GM23338 (cell line): ENCODE results near the gene RBP7. TPM values are rescaled to one million over a fixed set of nuclear protein-coding genes. Genes with fewer than 3 reads are reported as not detected.

Experiments used
- ATAC-seq: fragments of 200-7000 bp; cut with Tn5 transposase; 3 replicates; pipeline ENCODE4 v1.9.1; 2020
- DNase-seq: peaks from one replicate; pipeline ENCODE4 v3.0.0-alpha.2; 2015; ENCODE audit warnings: low spot score
- H2AFZ ChIP-seq: fragments of 200-600 bp; sonication (generic); 2 replicates; pipeline ENCODE4 v1.8.0; 2016; ENCODE audit warnings: antibody characterized with exemption, mild to moderate bottlenecking, moderate library complexity
- H3F3A ChIP-seq: fragments of 200-600 bp; sonication (generic); replicated peaks from 2 replicates; pipeline ENCODE4 v1.8.0; 2017; ENCODE audit warnings: antibody characterized with exemption, mixed run types, low read depth
- H3K27ac ChIP-seq: fragments of 200-600 bp; sonication (generic); 2 replicates; pipeline ENCODE4 v1.6.1; 2016; ENCODE audit warnings: low read depth
- H3K27me3 ChIP-seq: fragments of 200-600 bp; sonication (generic); 2 replicates; pipeline ENCODE4 v1.8.0; 2016; ENCODE audit warnings: mild to moderate bottlenecking, mixed run types, moderate library complexity; ENCODE audit not compliant: insufficient read depth
- H3K36me3 ChIP-seq: fragments of 200-600 bp; sonication (generic); 2 replicates; pipeline ENCODE4 v1.8.0; 2016; ENCODE audit warnings: mild to moderate bottlenecking; ENCODE audit not compliant: insufficient read depth
- H3K4me1 ChIP-seq: fragments of 200-600 bp; sonication (generic); 2 replicates; pipeline ENCODE4 v1.8.0; 2016; ENCODE audit warnings: mild to moderate bottlenecking, moderate library complexity; ENCODE audit not compliant: insufficient read depth
- H3K4me2 ChIP-seq: fragments of 200-600 bp; sonication (generic); 2 replicates; pipeline ENCODE4 v1.7.1; 2017; ENCODE audit warnings: mixed run types
- H3K4me3 ChIP-seq: fragments of 200-600 bp; sonication (generic); 2 replicates; pipeline ENCODE4 v1.6.1; 2016; ENCODE audit warnings: mixed run types
- H3K79me2 ChIP-seq: fragments of 200-600 bp; sonication (generic); replicated peaks from 2 replicates; pipeline ENCODE4 v1.8.0; 2017; ENCODE audit warnings: mild to moderate bottlenecking; ENCODE audit not compliant: insufficient read depth
- H3K9me2 ChIP-seq: fragments of 200-600 bp; sonication (generic); 2 replicates; pipeline ENCODE4 v1.8.0; 2017; ENCODE audit not compliant: insufficient read depth
- H4K20me1 ChIP-seq: fragments of 200-600 bp; sonication (generic); replicated peaks from 2 replicates; pipeline ENCODE4 v1.8.0; 2017; ENCODE audit warnings: mild to moderate bottlenecking; ENCODE audit not compliant: insufficient read depth
- H3K27ac Mint-ChIP-seq: 2 replicates; pipeline ENCODE4 v1.8.0; 2020; ENCODE audit warnings: inconsistent platforms, mild to moderate bottlenecking, moderate library complexity, mixed read lengths
- H3K27me3 Mint-ChIP-seq: 3 replicates; pipeline ENCODE4 v1.8.0; 2022; ENCODE audit warnings: low read depth, mild to moderate bottlenecking, moderate library complexity, mixed read lengths, inconsistent platforms; ENCODE audit not compliant: insufficient read depth, poor library complexity
- H3K36me3 Mint-ChIP-seq: 3 replicates; pipeline ENCODE4 v1.8.0; 2021; ENCODE audit warnings: low read depth, mild to moderate bottlenecking, inconsistent platforms, moderate library complexity, mixed read lengths
- H3K4me1 Mint-ChIP-seq: 3 replicates; pipeline ENCODE4 v1.8.0; 2020; ENCODE audit warnings: mild to moderate bottlenecking, inconsistent platforms, mixed read lengths
- H3K4me3 Mint-ChIP-seq: 3 replicates; pipeline ENCODE4 v1.8.0; 2021; ENCODE audit warnings: moderate library complexity, mild to moderate bottlenecking, inconsistent platforms, mixed read lengths
- H3K9me3 Mint-ChIP-seq: 3 replicates; pipeline ENCODE4 v1.8.0; 2020; ENCODE audit warnings: moderate library complexity, mild to moderate bottlenecking, inconsistent platforms, mixed read lengths
- CREB1 ChIP-seq: fragments of 250-450 bp; sonication (Bioruptor Pico); IDR thresholded peaks from 2 replicates; pipeline ENCODE4 v1.5.0; 2020; ENCODE audit warnings: low read depth, mild to moderate bottlenecking, moderate library complexity
- CTCF ChIP-seq, 2 experiments: fragments of 200-600 bp in 1 of 2; sonication (generic) in 1 of 2; conservative IDR thresholded peaks; 2 replicates each; pipeline versions ENCODE4 v1.5.1 to v1.6.1; 2016 to 2017; ENCODE audit warnings: antibody characterized with exemption in 2 of 2, low read depth in 2 of 2, mild to moderate bottlenecking in 2 of 2, moderate library complexity in 1 of 2
- EZH2 ChIP-seq: fragments of 200-600 bp; sonication (generic); IDR thresholded peaks from one replicate; pipeline ENCODE4 v1.8.0; 2017; ENCODE audit warnings: antibody characterized with exemption, mild to moderate bottlenecking, low read depth; ENCODE audit not compliant: unreplicated experiment
- EZH2phosphoT487 ChIP-seq: fragments of 200-600 bp; sonication (generic); IDR thresholded peaks from one replicate; pipeline ENCODE4 v1.8.1; 2018; ENCODE audit warnings: antibody characterized with exemption; ENCODE audit not compliant: unreplicated experiment
- JUNB ChIP-seq: IDR thresholded peaks from one replicate; pipeline ENCODE4 v1.6.1; 2016; ENCODE audit warnings: antibody characterized with exemption; ENCODE audit not compliant: unreplicated experiment
- NANOG ChIP-seq: IDR thresholded peaks from 2 replicates; pipeline ENCODE4 v1.6.1; 2016; ENCODE audit warnings: antibody characterized with exemption, borderline replicate concordance
- POLR2AphosphoS5 ChIP-seq: IDR thresholded peaks from 2 replicates; pipeline ENCODE4 v1.6.1; 2016; ENCODE audit warnings: antibody characterized with exemption, low read depth
- STAT1 ChIP-seq: IDR thresholded peaks from one replicate; pipeline ENCODE4 v1.6.1; 2016; ENCODE audit warnings: antibody characterized with exemption; ENCODE audit not compliant: unreplicated experiment
- ZNF114 ChIP-seq: fragments of 250-450 bp; sonication (Bioruptor Pico); IDR thresholded peaks from 2 replicates; pipeline ENCODE4 v1.5.0; 2020; ENCODE audit warnings: mild to moderate bottlenecking, moderate library complexity
- ZNF331 ChIP-seq: fragments of 250-450 bp; sonication (Bioruptor Pico); IDR thresholded peaks from 2 replicates; pipeline ENCODE4 v1.5.0; 2020; ENCODE audit warnings: low read depth, mild to moderate bottlenecking, moderate library complexity
- ZNF462 ChIP-seq: fragments of 250-450 bp; sonication (Bioruptor Pico); IDR thresholded peaks from 2 replicates; pipeline ENCODE4 v1.5.0; 2020; ENCODE audit warnings: mild to moderate bottlenecking, moderate library complexity
- polyA plus RNA-seq: library from polyadenylated mRNA; unstranded; fragments of >200 nt; fragmentation: Nextera tagmentation; extraction: Ambion mirVana; gene quantifications from 2 replicates; pipeline ENCODE4 v1.2.1, GENCODE V29; 2016
- total RNA-seq: library from RNA; depleted of rRNA; stranded (reverse); fragments of >200 nt; shearing (Covaris generic); gene quantifications from 2 replicates; pipeline ENCODE4 v1.2.3, GENCODE V29; 2014
- TF ChIP-seq, protein P1 (sequence below): IDR thresholded peaks from 2 replicates; pipeline ENCODE4 v1.6.1; 2016; ENCODE audit warnings: antibody characterized with exemption
- TF ChIP-seq, protein P2 (sequence below): IDR thresholded peaks from one replicate; pipeline ENCODE4 v1.6.1; 2018; ENCODE audit warnings: antibody characterized with exemption; ENCODE audit not compliant: unreplicated experiment

RBP7 gene
- total and polyA plus RNA-seq, 2 experiments from 2014 or later = 3.2 to 16.7 TPM

DNA sequence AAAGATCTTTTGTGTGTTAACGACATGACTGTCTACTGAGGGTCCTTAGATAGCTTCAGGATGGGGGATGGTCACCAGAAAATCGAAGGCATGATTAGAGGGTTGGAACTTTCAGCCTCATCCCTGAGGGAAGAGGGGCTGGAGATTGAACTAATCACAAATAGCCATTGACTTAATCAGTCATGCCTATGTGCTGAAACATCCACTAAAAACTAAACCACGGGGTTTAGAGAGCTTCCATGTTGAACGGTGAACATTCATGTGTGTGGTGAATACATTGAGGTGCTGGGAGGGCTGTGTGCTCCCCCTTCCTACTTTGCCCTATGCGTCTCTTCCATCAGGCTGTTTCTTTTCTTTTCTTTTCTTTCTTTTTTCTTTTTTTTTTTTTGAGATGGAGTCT is 17.0 kb downstream of the RBP7 start:
- Mint-ChIP-seq H3K27ac (no peak overlapping the region), H3K4me1 (no peaks in the 10 kb centered on the region), H3K4me3 (no peak overlapping the region), H3K36me3 (no peaks in the 10 kb centered on the region), H3K9me3 (no peaks in the 10 kb centered on the region), H3K27me3 (peaks cover 9% of the 10 kb centered on the region)
- no peak for ATAC-seq
- no peaks in the 10 kb centered on the region for H3K4me1 ChIP-seq
- TF ChIP-seq ZNF462 (no peak), EZH2 (no peak), ZNF331 (CRISPR knock-in tag) (no peak), STAT1 (no peak), JUNB (no peak), CREB1 (CRISPR knock-in tag) (no peak), POLR2AphosphoS5 (no peak), EZH2phosphoT487 (no peak), ZNF114 (no peak), CTCF (conservative IDR thresholded peaks at IDR 0.05; ENCODE audit: low read depth in 2 of 2) (no peak), NANOG (no peak)
- TF ChIP-seq, protein P1, sequence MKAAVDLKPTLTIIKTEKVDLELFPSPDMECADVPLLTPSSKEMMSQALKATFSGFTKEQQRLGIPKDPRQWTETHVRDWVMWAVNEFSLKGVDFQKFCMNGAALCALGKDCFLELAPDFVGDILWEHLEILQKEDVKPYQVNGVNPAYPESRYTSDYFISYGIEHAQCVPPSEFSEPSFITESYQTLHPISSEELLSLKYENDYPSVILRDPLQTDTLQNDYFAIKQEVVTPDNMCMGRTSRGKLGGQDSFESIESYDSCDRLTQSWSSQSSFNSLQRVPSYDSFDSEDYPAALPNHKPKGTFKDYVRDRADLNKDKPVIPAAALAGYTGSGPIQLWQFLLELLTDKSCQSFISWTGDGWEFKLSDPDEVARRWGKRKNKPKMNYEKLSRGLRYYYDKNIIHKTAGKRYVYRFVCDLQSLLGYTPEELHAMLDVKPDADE = no peak
- TF ChIP-seq, protein P2, sequence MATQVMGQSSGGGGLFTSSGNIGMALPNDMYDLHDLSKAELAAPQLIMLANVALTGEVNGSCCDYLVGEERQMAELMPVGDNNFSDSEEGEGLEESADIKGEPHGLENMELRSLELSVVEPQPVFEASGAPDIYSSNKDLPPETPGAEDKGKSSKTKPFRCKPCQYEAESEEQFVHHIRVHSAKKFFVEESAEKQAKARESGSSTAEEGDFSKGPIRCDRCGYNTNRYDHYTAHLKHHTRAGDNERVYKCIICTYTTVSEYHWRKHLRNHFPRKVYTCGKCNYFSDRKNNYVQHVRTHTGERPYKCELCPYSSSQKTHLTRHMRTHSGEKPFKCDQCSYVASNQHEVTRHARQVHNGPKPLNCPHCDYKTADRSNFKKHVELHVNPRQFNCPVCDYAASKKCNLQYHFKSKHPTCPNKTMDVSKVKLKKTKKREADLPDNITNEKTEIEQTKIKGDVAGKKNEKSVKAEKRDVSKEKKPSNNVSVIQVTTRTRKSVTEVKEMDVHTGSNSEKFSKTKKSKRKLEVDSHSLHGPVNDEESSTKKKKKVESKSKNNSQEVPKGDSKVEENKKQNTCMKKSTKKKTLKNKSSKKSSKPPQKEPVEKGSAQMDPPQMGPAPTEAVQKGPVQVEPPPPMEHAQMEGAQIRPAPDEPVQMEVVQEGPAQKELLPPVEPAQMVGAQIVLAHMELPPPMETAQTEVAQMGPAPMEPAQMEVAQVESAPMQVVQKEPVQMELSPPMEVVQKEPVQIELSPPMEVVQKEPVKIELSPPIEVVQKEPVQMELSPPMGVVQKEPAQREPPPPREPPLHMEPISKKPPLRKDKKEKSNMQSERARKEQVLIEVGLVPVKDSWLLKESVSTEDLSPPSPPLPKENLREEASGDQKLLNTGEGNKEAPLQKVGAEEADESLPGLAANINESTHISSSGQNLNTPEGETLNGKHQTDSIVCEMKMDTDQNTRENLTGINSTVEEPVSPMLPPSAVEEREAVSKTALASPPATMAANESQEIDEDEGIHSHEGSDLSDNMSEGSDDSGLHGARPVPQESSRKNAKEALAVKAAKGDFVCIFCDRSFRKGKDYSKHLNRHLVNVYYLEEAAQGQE = no peak
- H2AFZ ChIP-seq = no peak overlapping the region
- no peak overlapping the region for H3K27ac ChIP-seq
- no peaks in the 10 kb centered on the region for H3K27me3 ChIP-seq
- no peak overlapping the region for H3K4me3 ChIP-seq
- H3K79me2 ChIP-seq = no peaks in the 10 kb centered on the region
- H3K4me2 ChIP-seq = no peak overlapping the region
- H3K9me2 ChIP-seq = no peaks in the 10 kb centered on the region; the same call in 1 of the 2 replicates
- no peaks in the 10 kb centered on the region for H4K20me1 ChIP-seq
- H3F3A ChIP-seq = no peaks in the 10 kb centered on the region
- no peaks in the 10 kb centered on the region for H3K36me3 ChIP-seq
- DNase-seq = no peak
